GM11168 (cell line): ENCODE results near the gene MEX3A.
"Not testable (repeated sequence)": the region's sequence is repeated elsewhere in the genome, so short reads cannot be mapped to it uniquely, and the experiment has no call there.

Experiments used
- in situ Hi-C: fragments of 300-500 bp; cut with MboI; formaldehyde crosslinking; loops from one replicate; pipeline ENCODE4 v1.12.0; 2022; ENCODE audit warnings: low sequenced_read_pairs; ENCODE audit not compliant: unreplicated experiment

Gene MEX3A

GRCh38 chr1:156063997-156064285 lies 18.3 kb downstream of the MEX3A start:
- in situ Hi-C loops, result no loop called here

GRCh38 chr1:156062189-156062588 lies 20.1 kb downstream of the MEX3A start:
- in situ Hi-C loops, result no loop called here

DNA sequence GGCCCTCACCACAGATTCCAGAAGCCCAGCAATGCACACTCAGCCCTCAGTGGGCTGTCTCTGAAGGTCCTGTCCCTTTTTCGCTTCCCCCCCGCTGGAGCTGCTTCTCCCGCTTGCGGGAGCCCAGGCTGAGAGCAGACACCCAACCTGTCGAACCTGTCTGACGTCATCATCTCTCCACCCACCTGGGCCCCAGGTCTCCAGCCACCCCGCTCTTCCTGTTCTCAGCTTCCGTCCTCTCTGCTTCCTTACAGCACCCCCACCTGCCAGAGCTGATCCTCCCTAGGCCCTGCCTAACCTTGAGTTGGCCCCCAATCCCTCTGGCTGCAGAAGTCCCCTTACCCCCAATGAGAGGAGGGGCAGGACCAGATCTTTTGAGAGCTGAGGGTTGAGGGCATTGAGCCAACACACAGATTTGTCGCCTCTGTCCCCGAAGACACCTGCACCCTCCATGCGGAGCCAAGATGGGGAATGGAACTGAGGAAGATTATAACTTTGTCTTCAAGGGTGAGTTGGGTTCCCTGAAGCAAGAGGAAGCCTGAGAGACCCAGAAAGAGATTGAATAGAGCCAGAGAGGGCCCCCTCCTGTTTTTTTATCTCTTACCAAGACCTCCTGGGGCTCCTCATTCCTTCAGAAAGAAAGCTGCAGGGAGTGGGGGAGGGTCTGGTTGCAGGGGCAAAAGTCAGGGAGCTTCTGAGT lies 21.2 kb downstream of the MEX3A start, which contains the start of gene RAB25:
RAB25 (plus strand) TSS at position 224 of the 700 bp plus-strand sequence; CDS start at position 465, 241 bp downstream.
- in situ Hi-C loops, result no loop called here

- in situ Hi-C loops, result no loop called here
Measured at GRCh38 chr1:156056326-156056849, 25.9 kb downstream of the MEX3A start.

- in situ Hi-C loops, result no loop called here
Measured at GRCh38 chr1:156055281-156056048, 26.8 kb downstream of the MEX3A start.

DNA sequence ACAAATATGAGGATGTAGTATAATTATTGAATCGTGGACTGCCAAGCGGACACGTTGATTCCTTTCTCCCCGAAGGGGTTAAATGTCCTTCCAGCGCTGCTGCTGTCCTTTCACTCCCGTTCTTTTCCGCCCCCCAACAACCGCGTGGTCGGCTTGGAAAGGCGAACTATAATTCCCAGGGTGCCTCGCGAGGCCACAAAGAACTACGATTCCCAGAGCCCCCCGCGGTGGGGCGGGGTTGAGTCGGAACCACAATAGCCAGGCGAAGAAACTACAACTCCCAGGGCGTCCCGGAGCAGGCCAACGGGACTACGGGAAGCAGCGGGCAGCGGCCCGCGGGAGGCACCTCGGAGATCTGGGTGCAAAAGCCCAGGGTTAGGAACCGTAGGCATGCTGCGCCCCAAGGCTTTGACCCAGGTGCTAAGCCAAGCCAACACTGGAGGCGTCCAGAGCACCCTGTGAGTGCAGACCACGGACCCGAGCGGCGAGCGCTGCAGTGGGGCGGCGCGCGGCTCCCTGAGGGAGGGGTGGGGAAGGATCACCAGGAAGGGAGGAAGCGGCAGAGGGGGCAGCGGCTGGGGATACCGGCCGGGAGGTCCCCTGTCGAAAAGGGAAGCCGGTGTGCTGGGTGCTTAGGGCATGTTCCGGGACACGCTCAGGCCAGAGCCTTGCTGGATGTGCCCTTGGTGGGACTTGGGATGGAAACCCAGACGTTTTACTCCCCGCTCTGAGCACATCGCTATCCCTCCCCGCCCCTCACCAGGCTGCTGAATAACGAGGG lies 27.6 kb downstream of the MEX3A start, which contains the start of gene LAMTOR2:
LAMTOR2 (plus strand) TSS at position 283 of the 781 bp plus-strand sequence; CDS start at position 391, 108 bp downstream.
- in situ Hi-C loops, result no loop called here

GRCh38 chr1:156053768-156054499 lies 28.3 kb downstream of the MEX3A start, which contains the start of gene UBQLN4:
TSS of gene UBQLN4 (minus strand) at chr1:156053798. CDS start at chr1:156053701, 97 bp downstream.
- in situ Hi-C loops, result no loop called here

GRCh38 chr1:156052862-156053767 lies 29.1 kb downstream of the MEX3A start:
- in situ Hi-C loops, result no loop called here

DNA sequence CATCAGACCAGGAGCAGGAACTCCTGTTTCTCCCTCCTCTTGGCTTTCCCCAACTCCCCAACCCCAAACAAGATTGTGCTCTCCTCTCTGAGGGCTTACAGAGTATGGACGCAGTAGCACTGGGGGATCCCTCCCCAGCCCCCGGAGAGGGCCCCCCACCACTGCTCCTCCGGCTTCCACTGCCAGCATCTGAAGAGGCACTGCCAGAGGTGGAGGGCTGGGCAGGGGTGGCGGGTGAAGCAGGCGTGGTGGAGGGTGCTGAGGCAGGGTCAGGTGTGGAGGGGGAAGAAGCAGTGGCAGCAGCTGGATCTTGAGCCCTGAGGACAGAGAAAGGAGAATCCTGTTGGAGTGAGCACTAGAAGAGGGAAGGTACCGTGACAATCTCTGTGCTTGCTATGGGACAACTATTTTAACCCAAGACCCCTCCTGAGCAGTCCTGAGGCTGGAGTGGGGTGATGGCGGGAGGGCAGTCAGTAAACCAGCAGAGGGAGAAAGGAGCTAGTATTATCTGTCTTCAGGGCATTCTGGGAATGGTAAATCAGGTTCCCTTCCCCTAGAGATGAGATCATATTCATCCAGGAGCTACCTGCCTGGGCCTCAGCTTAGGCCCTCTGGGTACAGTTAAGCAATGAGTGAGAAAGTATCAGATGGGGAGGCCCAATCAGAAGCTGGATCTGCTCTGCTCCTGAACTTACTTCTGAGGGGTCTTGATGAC lies 31.1 kb downstream of the MEX3A start:
- in situ Hi-C loops, result no loop called here

DNA sequence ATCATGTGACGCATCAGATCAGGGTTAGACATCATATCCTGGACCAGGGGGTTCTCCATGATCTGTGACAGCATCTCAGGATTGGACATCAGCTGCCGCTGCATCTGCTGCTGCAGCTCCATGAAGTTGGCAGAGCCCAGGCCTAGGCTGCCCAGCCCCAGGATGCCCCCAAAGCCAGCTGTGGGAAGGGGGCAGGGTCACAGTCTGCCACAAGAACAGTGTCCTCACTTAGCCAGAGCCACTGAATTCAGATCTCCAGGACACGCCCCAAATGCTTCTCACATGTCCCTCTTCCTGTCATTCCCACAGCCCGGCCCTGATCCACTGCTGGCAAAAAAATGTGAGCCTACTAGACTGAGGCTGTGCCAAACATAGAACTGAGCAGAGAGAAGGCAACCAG lies 31.9 kb downstream of the MEX3A start:
- in situ Hi-C loops, result no loop called here

DNA sequence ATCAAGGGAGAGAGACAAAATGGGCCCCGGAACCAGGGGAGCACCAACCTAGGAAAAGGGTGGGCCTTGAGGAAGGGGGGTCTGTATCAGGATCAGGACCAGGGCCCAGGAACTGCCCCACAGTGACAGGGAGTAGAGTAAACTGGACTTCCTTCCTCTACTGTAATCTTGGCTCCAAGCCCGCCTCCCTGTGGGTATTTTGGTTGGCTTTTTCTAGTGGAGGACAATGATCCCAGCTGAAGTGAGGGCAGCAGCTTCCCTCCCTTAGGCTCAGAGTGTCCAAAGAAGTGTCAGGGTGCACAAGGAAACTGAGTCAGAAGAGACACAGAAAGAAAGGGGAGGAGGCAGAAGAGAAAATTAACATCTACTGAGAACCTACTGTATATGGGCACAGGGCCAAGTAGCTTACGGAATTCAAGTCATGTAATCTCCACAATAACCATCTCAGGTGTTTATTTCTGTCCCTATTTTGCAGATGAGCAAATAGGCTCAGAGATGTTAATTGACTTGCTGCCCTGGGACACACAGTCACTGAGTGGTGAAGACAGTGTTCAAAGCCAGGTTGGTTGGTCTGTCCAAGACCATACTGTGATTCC lies 33.5 kb downstream of the MEX3A start:
- in situ Hi-C loops, result no loop called here

GRCh38 chr1:156045076-156045475 lies 37.2 kb downstream of the MEX3A start:
- in situ Hi-C loops, result no loop called here

- in situ Hi-C loops, result no loop called here
Measured at GRCh38 chr1:156042828-156043227, 39.4 kb downstream of the MEX3A start.

- in situ Hi-C loops, result not testable (repeated sequence)
Measured at GRCh38 chr1:156034991-156035390, 47.3 kb downstream of the MEX3A start.

GRCh38 chr1:156033011-156033410 lies 49.3 kb downstream of the MEX3A start:
- in situ Hi-C loops, result no loop called here

DNA sequence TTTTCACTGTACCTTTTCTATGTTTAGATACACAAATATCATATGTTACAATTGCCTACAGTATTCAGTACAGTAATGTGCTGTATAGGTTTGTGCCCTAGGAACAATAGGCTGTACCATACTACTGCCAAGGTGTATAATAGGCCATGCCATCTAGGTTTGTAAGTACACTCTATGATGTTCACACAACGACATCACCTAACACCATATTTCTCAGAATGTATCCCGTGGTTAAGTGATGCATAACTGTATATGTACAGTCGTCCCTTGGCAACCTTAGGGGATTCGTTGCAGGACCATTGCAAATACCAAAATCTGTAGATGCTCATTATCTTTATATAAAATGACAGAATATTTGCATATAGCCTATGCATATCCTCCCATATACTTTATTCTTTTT lies 55.7 kb downstream of the MEX3A start:
- in situ Hi-C loops, result no loop called here

DNA sequence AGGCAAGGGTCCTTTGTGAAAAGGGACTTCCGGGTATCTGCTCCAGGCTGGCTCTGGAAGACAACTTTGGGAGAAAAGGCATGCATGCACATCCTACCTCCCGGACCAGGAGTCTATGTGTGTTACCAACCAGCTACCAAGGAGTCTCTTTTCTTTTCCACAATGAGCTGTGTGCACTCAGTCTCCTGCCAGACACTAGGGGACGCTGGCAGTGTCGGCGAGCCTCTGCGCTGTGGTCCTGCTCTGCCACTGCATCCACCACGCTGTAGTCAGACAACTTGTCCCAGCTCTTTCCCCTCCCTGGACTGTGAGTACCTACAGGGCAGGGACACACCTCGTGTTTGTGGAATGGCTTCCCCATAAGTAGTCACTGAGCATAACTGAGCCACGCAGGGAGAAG lies 56.4 kb downstream of the MEX3A start:
- in situ Hi-C loops, result no loop called here

- in situ Hi-C loops, result no loop called here
Measured at GRCh38 chr1:156024801-156025200, 57.5 kb downstream of the MEX3A start.
